GM23338 (cell line): ENCODE measurements around the gene EML1. TPM values are rescaled to one million over a fixed set of nuclear protein-coding genes. Genes with fewer than 3 reads are reported as not detected.

ENCODE experiments used
- ATAC-seq: fragments of 200-7000 bp; cut with Tn5 transposase; 3 replicates; pipeline ENCODE4 v1.9.1; 2020
- DNase-seq: peaks from one replicate; pipeline ENCODE4 v3.0.0-alpha.2; 2015; ENCODE audit warnings: low spot score
- H2AFZ ChIP-seq: fragments of 200-600 bp; sonication (generic); 2 replicates; pipeline ENCODE4 v1.8.0; 2016; ENCODE audit warnings: antibody characterized with exemption, mild to moderate bottlenecking, moderate library complexity
- H3F3A ChIP-seq: fragments of 200-600 bp; sonication (generic); replicated peaks from 2 replicates; pipeline ENCODE4 v1.8.0; 2017; ENCODE audit warnings: antibody characterized with exemption, mixed run types, low read depth
- H3K27ac ChIP-seq: fragments of 200-600 bp; sonication (generic); 2 replicates; pipeline ENCODE4 v1.6.1; 2016; ENCODE audit warnings: low read depth
- H3K27me3 ChIP-seq: fragments of 200-600 bp; sonication (generic); 2 replicates; pipeline ENCODE4 v1.8.0; 2016; ENCODE audit warnings: mild to moderate bottlenecking, mixed run types, moderate library complexity; ENCODE audit not compliant: insufficient read depth
- H3K36me3 ChIP-seq: fragments of 200-600 bp; sonication (generic); 2 replicates; pipeline ENCODE4 v1.8.0; 2016; ENCODE audit warnings: mild to moderate bottlenecking; ENCODE audit not compliant: insufficient read depth
- H3K4me1 ChIP-seq: fragments of 200-600 bp; sonication (generic); 2 replicates; pipeline ENCODE4 v1.8.0; 2016; ENCODE audit warnings: mild to moderate bottlenecking, moderate library complexity; ENCODE audit not compliant: insufficient read depth
- H3K4me2 ChIP-seq: fragments of 200-600 bp; sonication (generic); 2 replicates; pipeline ENCODE4 v1.7.1; 2017; ENCODE audit warnings: mixed run types
- H3K4me3 ChIP-seq: fragments of 200-600 bp; sonication (generic); 2 replicates; pipeline ENCODE4 v1.6.1; 2016; ENCODE audit warnings: mixed run types
- H3K79me2 ChIP-seq: fragments of 200-600 bp; sonication (generic); replicated peaks from 2 replicates; pipeline ENCODE4 v1.8.0; 2017; ENCODE audit warnings: mild to moderate bottlenecking; ENCODE audit not compliant: insufficient read depth
- H3K9me2 ChIP-seq: fragments of 200-600 bp; sonication (generic); 2 replicates; pipeline ENCODE4 v1.8.0; 2017; ENCODE audit not compliant: insufficient read depth
- H4K20me1 ChIP-seq: fragments of 200-600 bp; sonication (generic); replicated peaks from 2 replicates; pipeline ENCODE4 v1.8.0; 2017; ENCODE audit warnings: mild to moderate bottlenecking; ENCODE audit not compliant: insufficient read depth
- H3K27ac Mint-ChIP-seq: 2 replicates; pipeline ENCODE4 v1.8.0; 2020; ENCODE audit warnings: inconsistent platforms, mild to moderate bottlenecking, moderate library complexity, mixed read lengths
- H3K27me3 Mint-ChIP-seq: 3 replicates; pipeline ENCODE4 v1.8.0; 2022; ENCODE audit warnings: low read depth, mild to moderate bottlenecking, moderate library complexity, mixed read lengths, inconsistent platforms; ENCODE audit not compliant: insufficient read depth, poor library complexity
- H3K36me3 Mint-ChIP-seq: 3 replicates; pipeline ENCODE4 v1.8.0; 2021; ENCODE audit warnings: low read depth, mild to moderate bottlenecking, inconsistent platforms, moderate library complexity, mixed read lengths
- H3K4me1 Mint-ChIP-seq: 3 replicates; pipeline ENCODE4 v1.8.0; 2020; ENCODE audit warnings: mild to moderate bottlenecking, inconsistent platforms, mixed read lengths
- H3K4me3 Mint-ChIP-seq: 3 replicates; pipeline ENCODE4 v1.8.0; 2021; ENCODE audit warnings: moderate library complexity, mild to moderate bottlenecking, inconsistent platforms, mixed read lengths
- H3K9me3 Mint-ChIP-seq: 3 replicates; pipeline ENCODE4 v1.8.0; 2020; ENCODE audit warnings: moderate library complexity, mild to moderate bottlenecking, inconsistent platforms, mixed read lengths
- CREB1 ChIP-seq: fragments of 250-450 bp; sonication (Bioruptor Pico); IDR thresholded peaks from 2 replicates; pipeline ENCODE4 v1.5.0; 2020; ENCODE audit warnings: low read depth, mild to moderate bottlenecking, moderate library complexity
- EZH2 ChIP-seq: fragments of 200-600 bp; sonication (generic); IDR thresholded peaks from one replicate; pipeline ENCODE4 v1.8.0; 2017; ENCODE audit warnings: antibody characterized with exemption, mild to moderate bottlenecking, low read depth; ENCODE audit not compliant: unreplicated experiment
- EZH2phosphoT487 ChIP-seq: fragments of 200-600 bp; sonication (generic); IDR thresholded peaks from one replicate; pipeline ENCODE4 v1.8.1; 2018; ENCODE audit warnings: antibody characterized with exemption; ENCODE audit not compliant: unreplicated experiment
- JUNB ChIP-seq: IDR thresholded peaks from one replicate; pipeline ENCODE4 v1.6.1; 2016; ENCODE audit warnings: antibody characterized with exemption; ENCODE audit not compliant: unreplicated experiment
- NANOG ChIP-seq: IDR thresholded peaks from 2 replicates; pipeline ENCODE4 v1.6.1; 2016; ENCODE audit warnings: antibody characterized with exemption, borderline replicate concordance
- POLR2AphosphoS5 ChIP-seq: IDR thresholded peaks from 2 replicates; pipeline ENCODE4 v1.6.1; 2016; ENCODE audit warnings: antibody characterized with exemption, low read depth
- STAT1 ChIP-seq: IDR thresholded peaks from one replicate; pipeline ENCODE4 v1.6.1; 2016; ENCODE audit warnings: antibody characterized with exemption; ENCODE audit not compliant: unreplicated experiment
- ZNF114 ChIP-seq: fragments of 250-450 bp; sonication (Bioruptor Pico); IDR thresholded peaks from 2 replicates; pipeline ENCODE4 v1.5.0; 2020; ENCODE audit warnings: mild to moderate bottlenecking, moderate library complexity
- ZNF331 ChIP-seq: fragments of 250-450 bp; sonication (Bioruptor Pico); IDR thresholded peaks from 2 replicates; pipeline ENCODE4 v1.5.0; 2020; ENCODE audit warnings: low read depth, mild to moderate bottlenecking, moderate library complexity
- polyA plus RNA-seq: library from polyadenylated mRNA; unstranded; fragments of >200 nt; fragmentation: Nextera tagmentation; extraction: Ambion mirVana; gene quantifications from 2 replicates; pipeline ENCODE4 v1.2.1, GENCODE V29; 2016
- total RNA-seq: library from RNA; depleted of rRNA; stranded (reverse); fragments of >200 nt; shearing (Covaris generic); gene quantifications from 2 replicates; pipeline ENCODE4 v1.2.3, GENCODE V29; 2014
- TF ChIP-seq, protein P1 (sequence below): IDR thresholded peaks from one replicate; pipeline ENCODE4 v1.6.1; 2018; ENCODE audit warnings: antibody characterized with exemption; ENCODE audit not compliant: unreplicated experiment
- TF ChIP-seq, protein P2 (sequence below): IDR thresholded peaks from 2 replicates; pipeline ENCODE4 v1.6.1; 2016; ENCODE audit warnings: antibody characterized with exemption
- TF ChIP-seq, protein P3 (sequence below), 2 experiments: fragments of 200-600 bp in 1 of 2; sonication (generic) in 1 of 2; conservative IDR thresholded peaks; 2 replicates each; pipeline versions ENCODE4 v1.5.1 to v1.6.1; 2016 to 2017; ENCODE audit warnings: antibody characterized with exemption in 2 of 2, low read depth in 2 of 2, mild to moderate bottlenecking in 2 of 2, moderate library complexity in 1 of 2
- TF ChIP-seq, protein P4 (sequence below): fragments of 250-450 bp; sonication (Bioruptor Pico); IDR thresholded peaks from 2 replicates; pipeline ENCODE4 v1.5.0; 2020; ENCODE audit warnings: mild to moderate bottlenecking, moderate library complexity

The EML1 gene
- total and polyA plus RNA-seq, 2 experiments from 2014 or later: 7.0 to 18.1 TPM

DNA sequence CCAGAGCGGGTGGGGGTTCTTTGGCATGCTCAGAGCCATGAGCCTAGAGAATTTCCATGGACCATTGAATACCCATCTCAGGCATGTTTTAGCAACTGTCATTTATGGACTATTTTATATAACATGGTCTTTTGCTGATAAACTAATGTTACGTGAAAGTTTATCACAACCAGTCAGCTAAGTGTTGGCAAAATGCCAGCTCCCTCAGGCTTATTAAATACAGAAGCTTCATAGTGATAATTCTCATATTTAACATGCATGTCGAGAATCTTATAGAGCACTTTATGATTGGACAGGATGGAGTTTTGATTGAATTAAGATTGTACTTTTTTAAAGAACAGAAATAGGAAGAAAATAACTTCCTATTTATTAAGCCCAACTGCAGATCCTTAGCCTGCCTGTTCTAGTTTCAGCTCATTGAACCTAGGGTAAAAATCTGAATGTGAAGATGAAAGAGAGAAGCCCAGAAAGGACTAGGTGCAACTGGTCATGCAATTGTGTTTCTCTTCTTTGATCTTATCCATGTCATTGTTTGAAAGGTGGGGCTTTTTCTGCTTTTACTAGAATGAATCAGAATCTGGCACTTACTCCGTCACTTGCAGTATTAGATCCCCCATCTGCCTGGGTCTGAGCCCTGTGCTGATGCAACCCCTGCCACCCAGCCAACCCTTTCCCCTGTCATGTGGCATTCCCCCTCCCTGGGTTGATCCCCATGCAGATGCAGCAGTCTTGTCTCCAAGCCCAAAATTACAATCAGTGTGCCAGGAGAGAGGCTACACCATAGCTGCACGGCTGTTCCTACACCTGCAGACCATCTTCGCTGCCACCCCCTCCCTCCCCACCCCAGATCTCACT, 137.4 kb downstream of the EML1 start:
- Mint-ChIP-seq H3K4me1 (peaks cover 13% of the 10 kb centered on the region; the same call in 2 of the 3 replicates), H3K27me3 (peaks cover 9% of the 10 kb centered on the region), H3K9me3 (peaks cover 14% of the 10 kb centered on the region), H3K27ac (no peak overlapping the region), H3K36me3 (peaks cover 9% of the 10 kb centered on the region; the same call in 2 of the 3 replicates), H3K4me3 (no peak overlapping the region)
- Histone ChIP-seq H3K4me3 (no peak overlapping the region), H3K4me2 (no peak overlapping the region), H3K36me3 (0 out of 2 replicates have a peak, but pooled peaks cover 4% of the 10 kb centered on the region), H3K27me3 (no peaks in the 10 kb centered on the region), H4K20me1 (no peaks in the 10 kb centered on the region), H3K27ac (no peak overlapping the region), H3K79me2 (no peaks in the 10 kb centered on the region), H3F3A (no peaks in the 10 kb centered on the region), H2AFZ (no peak overlapping the region), H3K9me2 (no peaks in the 10 kb centered on the region), H3K4me1 (no peaks in the 10 kb centered on the region)
- TF ChIP-seq JUNB (no peak), NANOG (no peak), ZNF331 (CRISPR knock-in tag) (no peak), EZH2phosphoT487 (no peak), ZNF114 (CRISPR knock-in tag) (no peak), STAT1 (no peak), EZH2 (no peak), POLR2AphosphoS5 (no peak), CREB1 (CRISPR knock-in tag) (no peak)
- TF ChIP-seq, protein P1, sequence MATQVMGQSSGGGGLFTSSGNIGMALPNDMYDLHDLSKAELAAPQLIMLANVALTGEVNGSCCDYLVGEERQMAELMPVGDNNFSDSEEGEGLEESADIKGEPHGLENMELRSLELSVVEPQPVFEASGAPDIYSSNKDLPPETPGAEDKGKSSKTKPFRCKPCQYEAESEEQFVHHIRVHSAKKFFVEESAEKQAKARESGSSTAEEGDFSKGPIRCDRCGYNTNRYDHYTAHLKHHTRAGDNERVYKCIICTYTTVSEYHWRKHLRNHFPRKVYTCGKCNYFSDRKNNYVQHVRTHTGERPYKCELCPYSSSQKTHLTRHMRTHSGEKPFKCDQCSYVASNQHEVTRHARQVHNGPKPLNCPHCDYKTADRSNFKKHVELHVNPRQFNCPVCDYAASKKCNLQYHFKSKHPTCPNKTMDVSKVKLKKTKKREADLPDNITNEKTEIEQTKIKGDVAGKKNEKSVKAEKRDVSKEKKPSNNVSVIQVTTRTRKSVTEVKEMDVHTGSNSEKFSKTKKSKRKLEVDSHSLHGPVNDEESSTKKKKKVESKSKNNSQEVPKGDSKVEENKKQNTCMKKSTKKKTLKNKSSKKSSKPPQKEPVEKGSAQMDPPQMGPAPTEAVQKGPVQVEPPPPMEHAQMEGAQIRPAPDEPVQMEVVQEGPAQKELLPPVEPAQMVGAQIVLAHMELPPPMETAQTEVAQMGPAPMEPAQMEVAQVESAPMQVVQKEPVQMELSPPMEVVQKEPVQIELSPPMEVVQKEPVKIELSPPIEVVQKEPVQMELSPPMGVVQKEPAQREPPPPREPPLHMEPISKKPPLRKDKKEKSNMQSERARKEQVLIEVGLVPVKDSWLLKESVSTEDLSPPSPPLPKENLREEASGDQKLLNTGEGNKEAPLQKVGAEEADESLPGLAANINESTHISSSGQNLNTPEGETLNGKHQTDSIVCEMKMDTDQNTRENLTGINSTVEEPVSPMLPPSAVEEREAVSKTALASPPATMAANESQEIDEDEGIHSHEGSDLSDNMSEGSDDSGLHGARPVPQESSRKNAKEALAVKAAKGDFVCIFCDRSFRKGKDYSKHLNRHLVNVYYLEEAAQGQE: no peak
- TF ChIP-seq, protein P2, sequence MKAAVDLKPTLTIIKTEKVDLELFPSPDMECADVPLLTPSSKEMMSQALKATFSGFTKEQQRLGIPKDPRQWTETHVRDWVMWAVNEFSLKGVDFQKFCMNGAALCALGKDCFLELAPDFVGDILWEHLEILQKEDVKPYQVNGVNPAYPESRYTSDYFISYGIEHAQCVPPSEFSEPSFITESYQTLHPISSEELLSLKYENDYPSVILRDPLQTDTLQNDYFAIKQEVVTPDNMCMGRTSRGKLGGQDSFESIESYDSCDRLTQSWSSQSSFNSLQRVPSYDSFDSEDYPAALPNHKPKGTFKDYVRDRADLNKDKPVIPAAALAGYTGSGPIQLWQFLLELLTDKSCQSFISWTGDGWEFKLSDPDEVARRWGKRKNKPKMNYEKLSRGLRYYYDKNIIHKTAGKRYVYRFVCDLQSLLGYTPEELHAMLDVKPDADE: no peak
- TF ChIP-seq, protein P3, sequence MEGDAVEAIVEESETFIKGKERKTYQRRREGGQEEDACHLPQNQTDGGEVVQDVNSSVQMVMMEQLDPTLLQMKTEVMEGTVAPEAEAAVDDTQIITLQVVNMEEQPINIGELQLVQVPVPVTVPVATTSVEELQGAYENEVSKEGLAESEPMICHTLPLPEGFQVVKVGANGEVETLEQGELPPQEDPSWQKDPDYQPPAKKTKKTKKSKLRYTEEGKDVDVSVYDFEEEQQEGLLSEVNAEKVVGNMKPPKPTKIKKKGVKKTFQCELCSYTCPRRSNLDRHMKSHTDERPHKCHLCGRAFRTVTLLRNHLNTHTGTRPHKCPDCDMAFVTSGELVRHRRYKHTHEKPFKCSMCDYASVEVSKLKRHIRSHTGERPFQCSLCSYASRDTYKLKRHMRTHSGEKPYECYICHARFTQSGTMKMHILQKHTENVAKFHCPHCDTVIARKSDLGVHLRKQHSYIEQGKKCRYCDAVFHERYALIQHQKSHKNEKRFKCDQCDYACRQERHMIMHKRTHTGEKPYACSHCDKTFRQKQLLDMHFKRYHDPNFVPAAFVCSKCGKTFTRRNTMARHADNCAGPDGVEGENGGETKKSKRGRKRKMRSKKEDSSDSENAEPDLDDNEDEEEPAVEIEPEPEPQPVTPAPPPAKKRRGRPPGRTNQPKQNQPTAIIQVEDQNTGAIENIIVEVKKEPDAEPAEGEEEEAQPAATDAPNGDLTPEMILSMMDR (conservative IDR thresholded peaks at IDR 0.05; ENCODE audit: low read depth in 2 of 2): no peak
- TF ChIP-seq, protein P4, sequence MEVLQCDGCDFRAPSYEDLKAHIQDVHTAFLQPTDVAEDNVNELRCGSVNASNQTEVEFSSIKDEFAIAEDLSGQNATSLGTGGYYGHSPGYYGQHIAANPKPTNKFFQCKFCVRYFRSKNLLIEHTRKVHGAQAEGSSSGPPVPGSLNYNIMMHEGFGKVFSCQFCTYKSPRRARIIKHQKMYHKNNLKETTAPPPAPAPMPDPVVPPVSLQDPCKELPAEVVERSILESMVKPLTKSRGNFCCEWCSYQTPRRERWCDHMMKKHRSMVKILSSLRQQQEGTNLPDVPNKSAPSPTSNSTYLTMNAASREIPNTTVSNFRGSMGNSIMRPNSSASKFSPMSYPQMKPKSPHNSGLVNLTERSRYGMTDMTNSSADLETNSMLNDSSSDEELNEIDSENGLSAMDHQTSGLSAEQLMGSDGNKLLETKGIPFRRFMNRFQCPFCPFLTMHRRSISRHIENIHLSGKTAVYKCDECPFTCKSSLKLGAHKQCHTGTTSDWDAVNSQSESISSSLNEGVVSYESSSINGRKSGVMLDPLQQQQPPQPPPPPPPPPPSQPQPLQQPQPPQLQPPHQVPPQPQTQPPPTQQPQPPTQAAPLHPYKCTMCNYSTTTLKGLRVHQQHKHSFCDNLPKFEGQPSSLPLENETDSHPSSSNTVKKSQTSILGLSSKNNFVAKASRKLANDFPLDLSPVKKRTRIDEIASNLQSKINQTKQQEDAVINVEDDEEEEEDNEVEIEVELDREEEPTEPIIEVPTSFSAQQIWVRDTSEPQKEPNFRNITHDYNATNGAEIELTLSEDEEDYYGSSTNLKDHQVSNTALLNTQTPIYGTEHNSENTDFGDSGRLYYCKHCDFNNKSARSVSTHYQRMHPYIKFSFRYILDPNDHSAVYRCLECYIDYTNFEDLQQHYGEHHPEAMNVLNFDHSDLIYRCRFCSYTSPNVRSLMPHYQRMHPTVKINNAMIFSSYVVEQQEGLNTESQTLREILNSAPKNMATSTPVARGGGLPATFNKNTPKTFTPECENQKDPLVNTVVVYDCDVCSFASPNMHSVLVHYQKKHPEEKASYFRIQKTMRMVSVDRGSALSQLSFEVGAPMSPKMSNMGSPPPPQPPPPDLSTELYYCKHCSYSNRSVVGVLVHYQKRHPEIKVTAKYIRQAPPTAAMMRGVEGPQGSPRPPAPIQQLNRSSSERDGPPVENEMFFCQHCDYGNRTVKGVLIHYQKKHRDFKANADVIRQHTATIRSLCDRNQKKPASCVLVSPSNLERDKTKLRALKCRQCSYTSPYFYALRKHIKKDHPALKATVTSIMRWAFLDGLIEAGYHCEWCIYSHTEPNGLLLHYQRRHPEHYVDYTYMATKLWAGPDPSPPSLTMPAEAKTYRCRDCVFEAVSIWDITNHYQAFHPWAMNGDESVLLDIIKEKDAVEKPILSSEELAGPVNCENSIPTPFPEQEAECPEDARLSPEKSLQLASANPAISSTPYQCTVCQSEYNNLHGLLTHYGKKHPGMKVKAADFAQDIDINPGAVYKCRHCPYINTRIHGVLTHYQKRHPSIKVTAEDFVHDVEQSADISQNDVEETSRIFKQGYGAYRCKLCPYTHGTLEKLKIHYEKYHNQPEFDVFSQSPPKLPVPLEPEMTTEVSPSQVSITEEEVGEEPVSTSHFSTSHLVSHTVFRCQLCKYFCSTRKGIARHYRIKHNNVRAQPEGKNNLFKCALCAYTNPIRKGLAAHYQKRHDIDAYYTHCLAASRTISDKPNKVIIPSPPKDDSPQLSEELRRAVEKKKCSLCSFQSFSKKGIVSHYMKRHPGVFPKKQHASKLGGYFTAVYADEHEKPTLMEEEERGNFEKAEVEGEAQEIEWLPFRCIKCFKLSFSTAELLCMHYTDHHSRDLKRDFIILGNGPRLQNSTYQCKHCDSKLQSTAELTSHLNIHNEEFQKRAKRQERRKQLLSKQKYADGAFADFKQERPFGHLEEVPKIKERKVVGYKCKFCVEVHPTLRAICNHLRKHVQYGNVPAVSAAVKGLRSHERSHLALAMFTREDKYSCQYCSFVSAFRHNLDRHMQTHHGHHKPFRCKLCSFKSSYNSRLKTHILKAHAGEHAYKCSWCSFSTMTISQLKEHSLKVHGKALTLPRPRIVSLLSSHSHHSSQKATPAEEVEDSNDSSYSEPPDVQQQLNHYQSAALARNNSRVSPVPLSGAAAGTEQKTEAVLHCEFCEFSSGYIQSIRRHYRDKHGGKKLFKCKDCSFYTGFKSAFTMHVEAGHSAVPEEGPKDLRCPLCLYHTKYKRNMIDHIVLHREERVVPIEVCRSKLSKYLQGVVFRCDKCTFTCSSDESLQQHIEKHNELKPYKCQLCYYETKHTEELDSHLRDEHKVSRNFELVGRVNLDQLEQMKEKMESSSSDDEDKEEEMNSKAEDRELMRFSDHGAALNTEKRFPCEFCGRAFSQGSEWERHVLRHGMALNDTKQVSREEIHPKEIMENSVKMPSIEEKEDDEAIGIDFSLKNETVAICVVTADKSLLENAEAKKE: no peak
- ATAC-seq (no peak), DNase-seq (no peak)
